22Rv1 (cell line): Measurements from ENCODE around the gene GSTK1.
A peak's percentile ranks its signal among the peaks of the same experiment; 100 is the strongest.

ENCODE experiments used
- ZFX ChIP-seq: fragments of 450-650 bp; IDR thresholded peaks from 2 replicates; pipeline ENCODE4 v1.6.1; 2017; ENCODE audit warnings: antibody characterized with exemption, borderline replicate concordance
- TF ChIP-seq, protein P1 (sequence below): fragments of 450-650 bp; IDR thresholded peaks from 2 replicates; pipeline ENCODE4 v1.5.1; 2017; ENCODE audit warnings: mild to moderate bottlenecking

DNA sequence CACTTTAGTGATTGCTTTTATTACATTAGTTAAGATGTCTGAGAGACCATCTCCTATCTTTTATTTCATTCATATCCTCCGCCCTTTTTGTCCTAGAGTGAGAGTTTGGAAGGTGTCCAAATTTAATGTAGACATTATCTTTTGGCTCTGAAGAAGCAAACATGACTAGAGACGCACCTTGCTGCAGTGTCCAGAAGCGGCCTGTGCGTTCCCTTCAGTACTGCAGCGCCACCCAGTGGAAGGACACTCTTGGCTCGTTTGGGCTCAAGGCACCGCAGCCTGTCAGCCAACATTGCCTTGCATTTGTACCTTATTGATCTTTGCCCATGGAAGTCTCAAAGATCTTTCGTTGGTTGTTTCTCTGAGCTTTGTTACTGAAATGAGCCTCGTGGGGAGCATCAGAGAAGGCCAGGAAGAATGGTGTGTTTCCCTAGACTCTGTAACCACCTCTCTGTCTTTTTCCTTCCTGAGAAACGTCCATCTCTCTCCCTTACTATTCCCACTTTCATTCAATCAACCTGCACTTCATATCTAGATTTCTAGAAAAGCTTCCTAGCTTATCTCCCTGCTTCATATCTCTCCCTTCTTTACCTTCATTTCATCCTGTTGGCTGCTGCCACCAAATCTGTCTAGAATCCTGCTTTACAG is 42.3 kb downstream of the GSTK1 start:
- TF ChIP-seq, protein P1, sequence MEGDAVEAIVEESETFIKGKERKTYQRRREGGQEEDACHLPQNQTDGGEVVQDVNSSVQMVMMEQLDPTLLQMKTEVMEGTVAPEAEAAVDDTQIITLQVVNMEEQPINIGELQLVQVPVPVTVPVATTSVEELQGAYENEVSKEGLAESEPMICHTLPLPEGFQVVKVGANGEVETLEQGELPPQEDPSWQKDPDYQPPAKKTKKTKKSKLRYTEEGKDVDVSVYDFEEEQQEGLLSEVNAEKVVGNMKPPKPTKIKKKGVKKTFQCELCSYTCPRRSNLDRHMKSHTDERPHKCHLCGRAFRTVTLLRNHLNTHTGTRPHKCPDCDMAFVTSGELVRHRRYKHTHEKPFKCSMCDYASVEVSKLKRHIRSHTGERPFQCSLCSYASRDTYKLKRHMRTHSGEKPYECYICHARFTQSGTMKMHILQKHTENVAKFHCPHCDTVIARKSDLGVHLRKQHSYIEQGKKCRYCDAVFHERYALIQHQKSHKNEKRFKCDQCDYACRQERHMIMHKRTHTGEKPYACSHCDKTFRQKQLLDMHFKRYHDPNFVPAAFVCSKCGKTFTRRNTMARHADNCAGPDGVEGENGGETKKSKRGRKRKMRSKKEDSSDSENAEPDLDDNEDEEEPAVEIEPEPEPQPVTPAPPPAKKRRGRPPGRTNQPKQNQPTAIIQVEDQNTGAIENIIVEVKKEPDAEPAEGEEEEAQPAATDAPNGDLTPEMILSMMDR = peak; percentile 99
- TF ChIP-seq ZFX = no peak
